Spleen (tissue), 7 donors: ENCODE results near the gene TP53TG3.
"Not testable (repeated sequence)": the region's sequence is repeated elsewhere in the genome, so short reads cannot be mapped to it uniquely, and the experiment has no call there.

Experiments used
- CTCF ChIP-seq, 11 experiments: fragments of 200-600 bp in 7 of 11; fragments of 450-650 bp in 4 of 11; sonication (generic) in 4 of 11; IDR thresholded peaks in 8 of 11; conservative IDR thresholded peaks in 3 of 11; 1 replicate in 7 of 11; 2 replicates in 4 of 11; pipeline versions ENCODE4 v1.4.0 to v1.8.0; 2016 to 2021; ENCODE audit warnings: antibody characterized with exemption in 11 of 11, inconsistent platforms in 4 of 11, mild to moderate bottlenecking in 1 of 11
- POLR2AphosphoS5 ChIP-seq, 3 donors: sonication (generic); formaldehyde crosslinking; IDR thresholded peaks; one replicate each; pipeline ENCODE4 v1.5.1; 2017; ENCODE audit warnings: antibody characterized with exemption in 3 of 3
- donor health status: DM: no; HTN: no; CAD: no; lungs with moderate emphysema.
- donor health status: DM: no; HTN: no; CAD: no.
- donor health status: DM: no; HTN: no; CAD: no.

- TF ChIP-seq CTCF (IDR thresholded peaks at IDR 0.05 in 8 of 11, conservative IDR thresholded peaks at IDR 0.05 in 3 of 11); POLR2AphosphoS5 (IDR thresholded peaks at IDR 0.05): not testable (repeated sequence)
Measured at GRCh38 chr16:32646780-32647179, 29.2 kb downstream of the TP53TG3 start.
